ENCODE measurements around the gene TRUB2. TPM values are rescaled to one million over a fixed set of nuclear protein-coding genes. Genes with fewer than 3 reads are reported as not detected.

TRUB2 gene
- total and polyA plus RNA-seq, 2 of the 13 experiments (the other 11 are each of a cell fraction or from before 2014, with no cell fraction given) = 22.3 to 41.2 TPM

- TF ChIP-seq HDAC6 (IDR thresholded peaks at IDR 0.05; ENCODE audit: low read depth, low read length) (no peak), ZNF709 (CRISPR knock-in tag; IDR thresholded peaks at IDR 0.05) (peak; percentile 86), ZNF546 (CRISPR knock-in tag; conservative IDR thresholded peaks at IDR 0.05) (0 out of 2 replicates have a peak, but pooled peaks have one; percentile 36), SMAD3 (CRISPR knock-in tag; IDR thresholded peaks at IDR 0.05) (peak; percentile 40), PLRG1 (conservative IDR thresholded peaks at IDR 0.05) (no peak), FOXK2 (IDR thresholded peaks at IDR 0.05) (no peak), HNF4G (IDR thresholded peaks at IDR 0.05; ENCODE audit: borderline replicate concordance, low read depth, low read length) (peak; percentile 38; the same call in 1 of the 2 replicates), HNF4G (CRISPR knock-in tag; IDR thresholded peaks at IDR 0.05; ENCODE audit: borderline replicate concordance, low read depth) (peak; percentile 11; the same call in 1 of the 2 replicates), ZSCAN30 (CRISPR knock-in tag; IDR thresholded peaks at IDR 0.05) (peak; percentile 69; the same call in 1 of the 2 replicates), TRIM24 (CRISPR knock-in tag; IDR thresholded peaks at IDR 0.05) (no peak), FOXA3 (CRISPR knock-in tag; IDR thresholded peaks at IDR 0.05) (peak; percentile 1; the same call in 1 of the 2 replicates), PCBP1 (IDR thresholded peaks at IDR 0.05; ENCODE audit: borderline replicate concordance, low read depth, low read length) (0 out of 2 replicates have a peak, but pooled peaks have one; percentile 68), ZNF530 (CRISPR knock-in tag; IDR thresholded peaks at IDR 0.05; ENCODE audit: low read depth) (no peak), HMGA1 (CRISPR knock-in tag; conservative IDR thresholded peaks at IDR 0.05) (no peak), PAF1 (CRISPR knock-in tag; IDR thresholded peaks at IDR 0.05) (no peak), RFXANK (CRISPR knock-in tag; IDR thresholded peaks at IDR 0.05) (no peak), MED13 (CRISPR knock-in tag; IDR thresholded peaks at IDR 0.05) (no peak; the same call in 1 of the 2 replicates), ZNF720 (CRISPR knock-in tag; IDR thresholded peaks at IDR 0.05) (no peak), ZNF773 (CRISPR knock-in tag; IDR thresholded peaks at IDR 0.05; ENCODE audit: borderline replicate concordance) (no peak; the same call in 1 of the 2 replicates), BORCS8-MEF2B (CRISPR knock-in tag; IDR thresholded peaks at IDR 0.05) (peak; percentile 42; the same call in 1 of the 2 replicates), ZNF547 (CRISPR knock-in tag; IDR thresholded peaks at IDR 0.05) (peak; percentile 69; the same call in 1 of the 2 replicates), ZBTB7A (CRISPR knock-in tag; IDR thresholded peaks at IDR 0.05) (peak; percentile 53; the same call in 1 of the 2 replicates), YEATS4 (CRISPR knock-in tag; IDR thresholded peaks at IDR 0.05; ENCODE audit: borderline replicate concordance) (peak; percentile 97), ATM (IDR thresholded peaks at IDR 0.05; ENCODE audit: borderline replicate concordance) (no peak), PHF5A (CRISPR knock-in tag; IDR thresholded peaks at IDR 0.05; ENCODE audit: low read depth, unreplicated experiment) (no peak), ATAD3A (CRISPR knock-in tag; IDR thresholded peaks at IDR 0.05) (no peak)
- TF ChIP-seq, protein P1, sequence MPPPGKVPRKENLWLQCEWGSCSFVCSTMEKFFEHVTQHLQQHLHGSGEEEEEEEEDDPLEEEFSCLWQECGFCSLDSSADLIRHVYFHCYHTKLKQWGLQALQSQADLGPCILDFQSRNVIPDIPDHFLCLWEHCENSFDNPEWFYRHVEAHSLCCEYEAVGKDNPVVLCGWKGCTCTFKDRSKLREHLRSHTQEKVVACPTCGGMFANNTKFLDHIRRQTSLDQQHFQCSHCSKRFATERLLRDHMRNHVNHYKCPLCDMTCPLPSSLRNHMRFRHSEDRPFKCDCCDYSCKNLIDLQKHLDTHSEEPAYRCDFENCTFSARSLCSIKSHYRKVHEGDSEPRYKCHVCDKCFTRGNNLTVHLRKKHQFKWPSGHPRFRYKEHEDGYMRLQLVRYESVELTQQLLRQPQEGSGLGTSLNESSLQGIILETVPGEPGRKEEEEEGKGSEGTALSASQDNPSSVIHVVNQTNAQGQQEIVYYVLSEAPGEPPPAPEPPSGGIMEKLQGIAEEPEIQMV (CRISPR knock-in tag; IDR thresholded peaks at IDR 0.05; ENCODE audit: low read depth) = peak; percentile 68
- TF ChIP-seq, protein P2, sequence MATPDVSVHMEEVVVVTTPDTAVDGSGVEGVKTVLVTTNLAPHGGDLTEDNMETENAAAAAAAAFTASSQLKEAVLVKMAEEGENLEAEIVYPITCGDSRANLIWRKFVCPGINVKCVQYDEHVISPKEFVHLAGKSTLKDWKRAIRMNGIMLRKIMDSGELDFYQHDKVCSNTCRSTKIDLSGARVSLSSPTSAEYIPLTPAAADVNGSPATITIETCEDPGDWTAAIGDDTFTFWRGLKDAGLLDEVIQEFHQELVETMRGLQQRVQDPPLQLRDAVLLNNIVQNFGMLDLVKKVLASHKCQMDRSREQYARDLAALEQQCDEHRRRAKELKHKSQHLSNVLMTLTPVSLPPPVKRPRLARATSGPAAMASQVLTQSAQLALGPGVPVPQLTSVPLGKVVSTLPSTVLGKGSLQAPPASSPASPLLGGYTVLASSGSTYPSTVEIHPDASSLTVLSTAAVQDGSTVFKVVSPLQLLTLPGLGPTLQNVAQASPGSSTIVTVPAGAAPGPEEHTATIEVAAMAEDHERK (CRISPR knock-in tag; IDR thresholded peaks at IDR 0.05; ENCODE audit: low read depth) = peak; percentile 61
Measured at GRCh38 chr9:128322404-128323211, at the start of gene TRUB2, which contains the start of gene COQ4 (continued).
